CD4-positive, alpha-beta T cell treated with Interleukin-6 for 4 hours (primary cell): ENCODE data around the gene CEP41.

Experiments
- DNase-seq: peaks from one replicate; pipeline ENCODE4 v3.0.0-alpha.2; 2020; ENCODE audit warnings: mixed read lengths

Gene CEP41

DNA sequence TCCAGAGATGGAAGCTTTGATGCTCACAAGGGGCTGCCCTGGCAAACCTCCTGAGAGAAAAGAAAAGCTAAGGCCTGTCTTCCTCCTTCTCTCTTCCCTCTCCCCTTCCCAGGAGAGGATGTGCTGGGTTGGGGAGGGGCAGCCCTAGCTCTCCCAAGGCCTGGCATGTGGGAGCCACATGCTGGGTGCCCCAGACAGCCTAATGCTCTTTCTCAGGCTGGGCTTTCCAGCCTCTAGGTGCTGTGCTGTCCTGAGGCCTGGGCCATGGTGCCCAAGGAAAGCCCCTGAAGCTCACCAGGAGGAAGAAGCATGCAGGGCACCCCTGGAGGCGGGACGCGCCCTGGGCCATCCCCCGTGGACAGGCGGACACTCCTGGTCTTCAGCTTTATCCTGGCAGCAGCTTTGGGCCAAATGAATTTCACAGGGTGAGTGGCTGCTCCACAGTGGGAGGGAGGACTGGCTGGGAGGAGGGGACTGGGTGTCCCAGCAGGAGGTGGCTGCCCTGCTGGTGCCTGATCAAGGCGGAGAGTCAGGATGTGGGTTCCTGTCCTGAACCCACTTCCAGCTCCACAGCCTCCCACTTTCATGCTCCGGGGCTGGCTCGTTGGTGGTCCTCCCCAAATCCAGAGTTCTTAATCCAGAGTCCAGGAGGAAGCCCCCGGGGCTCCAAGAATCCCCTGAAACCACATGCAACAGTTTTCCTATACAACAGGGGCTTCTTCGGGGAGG, 94.5 kb downstream of the CEP41 start:
- no peak for DNase-seq

DNA sequence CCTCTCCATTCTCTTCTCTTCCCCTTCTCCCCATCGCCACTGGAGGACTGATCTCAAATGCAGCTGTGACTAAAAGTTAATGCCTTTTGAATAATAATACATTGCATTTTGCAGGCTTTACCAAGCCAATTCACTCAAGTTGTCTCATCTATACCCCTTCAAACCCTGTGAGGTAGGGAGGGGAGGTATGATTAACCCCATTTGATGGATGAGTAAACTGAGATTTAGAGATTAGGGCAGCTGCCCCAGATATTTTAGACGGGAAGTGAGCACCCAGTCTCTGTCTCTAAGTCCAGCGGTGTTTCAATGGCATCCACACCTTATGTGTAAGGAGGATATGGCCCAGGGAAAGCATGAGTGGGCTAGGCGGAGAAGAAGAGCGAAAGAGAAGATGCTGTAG, 95.1 kb downstream of the CEP41 start:
- DNase-seq = no peak

DNA sequence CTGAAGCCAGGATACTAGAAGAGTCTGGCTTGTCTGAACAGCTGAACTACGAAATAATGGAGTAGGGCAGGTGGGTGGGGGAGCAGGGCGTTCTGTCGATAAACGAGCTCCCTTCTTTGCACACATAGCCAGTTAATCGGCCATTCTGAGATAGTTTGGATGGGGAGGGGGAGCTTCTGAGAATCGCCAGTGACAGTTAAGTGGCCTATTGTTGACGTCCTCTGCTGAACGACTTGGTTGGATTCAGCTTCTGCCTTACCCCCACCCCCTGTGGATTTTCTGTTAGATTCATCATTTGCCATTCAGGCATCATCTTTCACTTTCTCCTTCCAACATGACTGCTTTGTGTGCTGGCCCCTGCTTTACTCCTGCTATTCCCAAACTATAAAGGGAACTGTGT, 95.7 kb downstream of the CEP41 start:
- DNase-seq = no peak

DNA sequence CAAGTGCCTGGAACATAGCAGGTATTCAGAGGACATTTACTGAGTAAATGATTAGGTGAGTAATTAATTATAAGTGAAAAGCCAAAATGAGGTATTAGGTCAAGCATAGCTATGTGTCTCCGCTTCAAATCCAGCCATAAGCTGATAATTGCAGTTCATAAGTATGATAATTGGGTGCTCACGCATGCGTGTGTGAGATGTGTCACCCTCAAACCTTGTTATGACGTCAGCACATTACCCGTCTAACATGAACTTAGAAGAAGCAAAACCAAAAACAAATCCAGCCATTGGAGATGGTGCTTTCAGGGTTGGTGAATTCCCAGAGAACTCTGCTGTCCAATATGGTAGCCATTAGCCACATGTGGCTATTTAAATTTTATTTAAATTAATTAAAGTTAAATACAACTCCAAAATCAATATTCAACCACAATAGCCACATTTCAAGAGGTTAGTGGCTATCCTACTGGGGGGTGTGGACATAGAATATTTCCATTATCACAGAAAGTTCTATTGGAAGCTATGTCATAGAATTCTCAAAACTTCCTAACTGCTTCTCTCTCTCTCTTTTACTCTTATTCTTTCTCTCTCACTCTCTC, 96.4 kb downstream of the CEP41 start, which contains the start of gene CPA5:
CPA5 (plus strand) TSS at position 546 of the 596 bp plus-strand sequence. CDS start 1,670 bp downstream, outside the sequence.
- DNase-seq = no peak
